Stimulated activated CD8-positive, alpha-beta memory T cell treated with anti-CD3 and anti-CD28 coated beads, Interleukin-15, amount 100 ng/mL, for 24 hours (primary cell): ENCODE data around the gene CALR.
"Not testable (repeated sequence)": the region's sequence is repeated elsewhere in the genome, so short reads cannot be mapped to it uniquely, and the experiment has no call there.

Source experiments
- DNase-seq: peaks from one replicate; pipeline ENCODE4 v3.0.0-alpha.2; 2020; ENCODE audit warnings: low read depth

Gene CALR

DNA sequence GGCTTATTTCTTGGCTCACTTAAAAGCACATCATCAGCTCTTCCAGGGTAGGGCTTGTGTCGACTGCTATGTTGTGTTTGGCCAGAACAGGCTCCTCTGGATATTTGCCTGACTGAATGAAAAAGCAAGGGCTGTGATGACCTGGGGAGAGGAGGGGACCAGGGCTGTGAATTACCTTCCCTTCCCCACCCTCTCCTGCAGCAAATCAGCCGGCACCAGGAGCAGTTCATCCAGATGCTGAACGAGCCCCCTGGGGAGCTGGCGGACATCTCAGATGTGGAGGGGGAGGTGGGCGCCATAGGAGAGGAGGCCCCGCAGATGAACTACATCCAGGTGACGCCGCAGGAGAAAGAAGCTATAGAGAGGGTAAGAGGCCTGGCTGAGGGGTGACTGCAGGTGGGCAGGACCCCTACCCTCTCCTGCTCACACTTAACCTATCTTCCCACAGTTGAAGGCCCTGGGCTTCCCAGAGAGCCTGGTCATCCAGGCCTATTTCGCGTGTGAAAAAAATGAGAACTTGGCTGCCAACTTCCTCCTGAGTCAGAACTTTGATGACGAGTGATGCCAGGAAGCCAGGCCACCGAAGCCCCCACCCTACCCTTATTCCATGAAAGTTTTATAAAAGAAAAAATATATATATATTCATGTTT is 14.2 kb downstream of the CALR start:
- DNase-seq = no peak

- DNase-seq = no peak
Measured at GRCh38 chr19:12953138-12953798, 14.9 kb downstream of the CALR start.

- DNase-seq = no peak
Measured at GRCh38 chr19:12953799-12954611, 15.6 kb downstream of the CALR start.

- no peak for DNase-seq
Measured at GRCh38 chr19:12954612-12954962, 16.2 kb downstream of the CALR start.

- DNase-seq = not testable (repeated sequence)
Measured at GRCh38 chr19:12955575-12955974, 17.2 kb downstream of the CALR start.

- DNase-seq = no peak
Measured at GRCh38 chr19:12955996-12956395, 17.6 kb downstream of the CALR start.

DNA sequence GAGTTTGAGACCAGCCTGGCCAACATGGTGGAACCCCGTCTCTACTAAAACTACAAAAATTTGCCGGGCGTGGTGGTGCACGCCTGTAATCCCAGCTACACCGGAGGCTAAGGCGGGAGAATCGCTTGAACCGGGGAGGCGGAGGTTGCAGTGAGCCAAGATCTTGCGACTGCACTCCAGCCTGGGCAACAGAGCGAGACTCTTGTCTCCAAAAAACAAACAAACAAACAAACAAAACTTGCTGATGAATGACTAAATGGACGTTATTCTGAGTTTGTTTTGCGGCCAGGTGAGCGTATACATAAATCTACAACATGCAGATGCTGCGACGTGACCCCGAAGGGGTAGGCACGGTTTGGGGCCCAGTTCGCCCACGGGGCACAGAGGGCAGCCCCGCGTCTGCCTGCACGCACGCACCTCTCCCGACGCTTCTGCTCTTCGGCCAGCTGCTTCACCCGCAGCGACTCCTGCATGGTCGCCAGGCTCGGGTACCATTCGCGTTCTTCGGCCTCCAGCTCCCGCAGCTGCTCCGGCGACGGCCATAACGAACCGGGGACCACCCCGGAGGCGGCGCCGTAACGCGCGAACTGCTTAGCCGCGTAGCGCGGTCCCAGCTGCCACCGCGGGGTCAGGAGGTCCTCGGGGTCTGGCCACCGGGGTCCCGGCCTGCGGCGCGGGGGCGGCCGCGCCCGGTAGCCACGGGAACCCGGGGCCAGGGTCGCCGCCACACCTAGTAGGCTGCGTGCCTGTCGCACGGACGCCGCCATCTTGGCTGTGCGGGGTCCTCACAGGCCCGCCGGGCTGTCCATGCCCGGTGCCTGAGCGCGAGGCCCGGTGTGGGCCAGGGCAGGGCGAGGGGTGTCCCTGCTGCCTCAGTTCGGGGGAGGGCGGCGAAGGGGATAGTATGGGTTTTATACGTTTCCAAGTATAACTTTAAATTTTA is 18.3 kb downstream of the CALR start, which contains the start of gene GADD45GIP1:
TSS of gene GADD45GIP1 (minus strand) at position 778 of the 943 bp plus-strand sequence. CDS start at position 767, 11 bp downstream.
- DNase-seq = peak; percentile 60

- DNase-seq = not testable (repeated sequence)
Measured at GRCh38 chr19:12957389-12957952, 19.1 kb downstream of the CALR start.

DNA sequence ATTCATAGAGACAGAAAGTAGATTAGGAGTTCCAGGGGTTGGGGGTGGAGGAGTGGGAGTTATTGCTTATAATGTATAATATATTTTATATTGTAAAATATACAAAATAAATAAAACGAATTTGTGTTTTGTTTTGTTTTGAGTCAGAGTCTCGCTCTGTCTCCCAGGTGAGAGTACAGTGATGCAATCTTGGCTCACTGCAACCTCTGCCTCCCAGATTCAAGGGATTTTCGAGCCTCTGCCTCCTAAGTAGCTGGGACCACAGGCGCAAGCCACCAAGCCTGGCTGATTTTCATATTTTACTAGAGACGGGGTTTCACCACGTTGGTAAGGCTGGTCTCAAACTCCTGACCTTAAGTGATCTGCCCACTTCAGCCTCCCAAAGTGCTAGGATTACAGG is 21.1 kb downstream of the CALR start:
- DNase-seq = no peak

DNA sequence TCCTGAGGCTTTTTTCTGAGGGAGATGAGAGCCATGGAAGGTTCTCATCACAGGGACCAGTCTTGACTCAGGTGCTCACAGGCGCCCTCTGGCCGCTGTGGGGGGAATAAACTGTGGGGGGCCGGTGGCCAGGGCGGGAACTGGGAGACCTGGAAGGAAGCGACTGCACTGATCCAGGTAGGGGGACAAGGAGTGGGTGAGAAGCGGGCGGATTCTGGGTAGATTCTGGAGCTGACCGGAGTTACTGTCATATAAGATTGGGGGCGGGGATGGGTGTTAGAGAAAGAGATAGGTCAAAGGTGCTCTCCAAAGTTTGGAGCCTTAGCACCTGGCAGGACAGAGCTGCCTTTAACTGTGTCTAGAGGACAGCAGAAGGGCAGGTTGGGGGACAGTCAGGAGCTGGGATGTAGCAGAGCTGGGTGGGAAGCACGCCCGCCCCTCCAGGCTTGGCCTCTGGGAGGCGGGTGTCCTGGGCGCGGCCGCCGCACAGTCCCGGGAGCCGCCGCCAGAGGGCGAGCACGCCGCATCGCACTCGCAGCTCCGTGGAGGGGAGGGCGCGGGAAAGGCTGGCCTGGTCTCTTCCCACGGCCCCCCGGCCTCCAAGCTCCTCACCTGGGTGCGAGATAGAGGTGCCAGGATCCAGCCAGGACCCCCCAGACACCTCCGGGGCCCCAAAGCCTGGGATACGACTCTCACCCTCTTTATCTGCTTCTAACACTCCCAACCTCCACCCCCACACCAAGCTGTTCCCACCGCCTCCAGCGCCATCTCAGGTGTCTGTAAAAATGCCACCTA is 26.8 kb downstream of the CALR start:
- DNase-seq = peak; percentile 84

DNA sequence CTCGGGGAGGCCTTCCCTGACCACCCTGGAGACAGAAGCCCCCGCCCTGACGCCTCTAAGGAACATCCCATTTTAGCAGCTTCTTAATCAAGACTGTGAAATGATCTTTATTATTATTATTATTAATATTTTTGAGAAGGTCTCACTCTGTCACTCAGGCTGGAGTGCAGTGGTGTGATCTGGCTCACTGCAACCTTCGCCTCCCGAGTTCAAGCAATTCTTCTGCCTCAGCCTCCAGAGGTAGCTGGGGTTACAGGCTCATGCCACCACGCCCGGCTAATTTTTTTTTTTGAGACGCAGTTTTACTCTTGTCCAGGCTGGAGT is 27.4 kb downstream of the CALR start:
- no peak for DNase-seq

DNA sequence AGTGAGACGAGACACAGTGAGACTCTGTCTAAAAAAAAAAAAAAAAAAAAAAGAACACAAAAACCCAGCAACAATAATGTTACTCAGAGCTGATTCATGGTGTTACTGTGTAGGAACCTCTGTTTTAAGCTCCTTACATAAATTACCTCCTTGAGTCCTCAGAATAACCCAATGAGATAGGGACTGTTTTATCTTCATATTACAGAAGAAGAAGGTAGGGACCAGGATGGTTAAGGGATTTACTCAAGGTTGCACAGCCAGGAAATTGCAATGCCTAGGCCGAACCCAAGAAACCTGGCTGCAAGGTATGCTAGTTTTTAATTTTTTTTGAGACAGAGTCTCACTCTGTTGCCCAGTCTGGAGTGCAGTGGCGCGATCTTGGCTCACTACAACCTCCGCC is 29.5 kb downstream of the CALR start:
- DNase-seq = no peak

GRCh38 chr19:12969292-12969988 is 31.0 kb downstream of the CALR start, which contains the start of gene DAND5:
Gene DAND5 (plus strand): TSS chr19:12969576. CDS start chr19:12969661, 85 bp downstream.
- no peak for DNase-seq

DNA sequence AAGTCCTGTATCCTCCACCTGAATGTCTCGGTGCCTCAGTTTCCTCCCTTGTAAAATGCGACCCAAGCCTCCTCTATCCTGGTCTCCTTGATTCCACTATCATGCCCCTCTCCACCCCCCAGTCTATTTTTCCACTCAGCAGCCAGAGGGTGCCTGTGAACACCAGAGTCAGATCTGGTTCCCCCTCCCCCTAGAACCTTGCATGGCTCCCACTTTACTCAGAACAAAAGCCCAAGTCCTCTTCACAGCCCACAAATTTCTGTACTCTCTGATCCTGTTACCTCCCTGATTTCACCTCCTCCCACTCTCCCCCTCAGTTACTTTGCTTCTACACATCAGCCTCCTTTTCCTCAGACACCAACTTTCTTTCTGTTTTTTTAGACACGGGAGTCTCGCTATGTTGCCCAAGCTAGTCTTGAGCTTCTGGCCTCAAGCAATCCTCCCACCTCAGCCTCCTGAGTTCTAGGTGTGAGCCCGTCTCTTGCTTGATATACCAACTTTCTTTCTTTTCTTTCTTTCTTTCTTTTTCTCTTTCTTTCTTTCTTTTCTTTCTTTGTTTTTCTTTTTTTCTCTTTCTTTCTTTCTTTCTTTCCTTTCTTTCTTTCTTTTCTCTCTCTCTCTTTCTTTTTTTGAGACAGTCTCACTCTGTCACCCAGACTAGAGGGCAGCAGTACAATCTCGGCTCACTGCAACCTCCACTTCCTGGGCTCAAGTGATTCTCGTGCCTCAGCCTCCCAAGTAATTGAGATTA is 31.8 kb downstream of the CALR start:
- DNase-seq = no peak

GRCh38 chr19:12973236-12973635 is 34.8 kb downstream of the CALR start:
- no peak for DNase-seq

- no peak for DNase-seq
Measured at GRCh38 chr19:12974301-12975220, 36.2 kb downstream of the CALR start.

DNA sequence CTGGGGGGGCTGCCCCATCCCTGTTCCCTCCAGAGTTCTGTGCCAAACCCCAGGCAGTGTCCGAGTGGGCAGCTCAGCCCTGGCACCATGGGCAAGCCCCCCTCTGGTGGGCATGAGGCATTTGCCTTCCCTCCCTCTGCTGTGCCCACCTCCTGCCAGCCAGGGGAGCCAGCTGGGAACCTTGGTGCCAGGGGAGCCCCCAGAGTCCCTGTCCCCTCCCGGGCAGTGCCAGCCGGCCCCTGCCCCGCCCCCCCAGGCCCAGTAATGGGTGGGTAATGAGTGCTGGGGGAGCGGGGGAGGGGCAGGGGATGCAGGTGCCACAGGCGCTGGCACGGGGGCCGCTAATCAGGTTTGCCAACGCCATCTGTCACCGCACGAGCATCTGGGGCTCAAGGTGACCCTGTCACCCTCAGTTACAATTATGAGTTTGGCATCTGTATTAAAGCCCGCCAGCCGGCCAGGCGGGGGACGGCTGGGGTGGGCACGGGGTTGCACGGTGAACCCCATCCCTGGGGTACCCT is 36.9 kb downstream of the CALR start:
- no peak for DNase-seq

DNA sequence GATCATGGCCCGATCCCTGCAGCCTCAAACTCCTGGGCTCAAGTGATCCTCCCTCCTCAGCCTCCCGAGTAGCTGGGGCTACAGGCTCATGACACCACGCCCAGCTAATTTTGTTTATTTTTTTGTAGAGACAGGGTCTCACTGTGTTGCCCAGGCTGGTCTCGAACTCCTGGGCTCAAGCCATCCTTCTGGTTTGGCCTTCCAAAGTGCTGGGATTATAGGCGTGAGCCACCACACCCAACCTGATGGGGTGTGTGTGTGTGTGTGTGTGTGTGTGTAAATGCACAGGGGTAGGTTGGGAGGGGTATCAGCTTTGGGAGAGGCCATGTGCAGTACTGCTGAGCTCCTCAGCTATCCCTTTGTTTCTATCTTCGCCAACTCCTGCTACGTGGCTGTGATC is 37.7 kb downstream of the CALR start:
- not testable (repeated sequence) for DNase-seq
